ENCODE measurements around the gene TMEM132C.

GRCh38 chr12:128595609-128596008 is 328.6 kb downstream of the TMEM132C start:
- TF ChIP-seq CTCF (conservative IDR thresholded peaks at IDR 0.05; ENCODE audit: low read length) (no peak), EZH2phosphoT487 (IDR thresholded peaks at IDR 0.05; ENCODE audit: borderline replicate concordance, low read depth, low read length) (no peak)

Measured in OCI-LY7 (cell line).